GM20000 (cell line): ENCODE measurements around the gene MFSD2B.
"Not testable (repeated sequence)": the region's sequence is repeated elsewhere in the genome, so short reads cannot be mapped to it uniquely, and the experiment has no call there.

ENCODE experiments used
- DNase-seq: peaks from one replicate; pipeline ENCODE4 v3.0.0; 2012; ENCODE audit warnings: low spot score
- CTCF ChIP-seq: IDR thresholded peaks from 2 replicates; pipeline ENCODE4 v1.5.1; 2012; ENCODE audit warnings: mild to moderate bottlenecking, control low read depth; ENCODE audit errors: extremely low read depth, missing control alignments

MFSD2B gene

GRCh38 chr2:24038786-24039499 is 29.1 kb downstream of the MFSD2B start:
- no peak for DNase-seq
- no peak for TF ChIP-seq CTCF

- DNase-seq = no peak
- no peak for TF ChIP-seq CTCF
Observed at GRCh38 chr2:24040511-24040910, 30.6 kb downstream of the MFSD2B start.

- not testable (repeated sequence) for DNase-seq
Observed at GRCh38 chr2:24043133-24043532, 33.2 kb downstream of the MFSD2B start.

- DNase-seq = no peak
- no peak for TF ChIP-seq CTCF
Observed at GRCh38 chr2:24045511-24046508, 35.9 kb downstream of the MFSD2B start.

GRCh38 chr2:24046599-24046929 is 36.7 kb downstream of the MFSD2B start:
- TF ChIP-seq CTCF = no peak
- no peak for DNase-seq

GRCh38 chr2:24046930-24047702 is 37.2 kb downstream of the MFSD2B start, which contains the start of gene WDCP:
Gene WDCP (minus strand): TSS chr2:24047391. CDS start chr2:24039494, 7,897 bp downstream.
- TF ChIP-seq CTCF = no peak
- DNase-seq = peak; percentile 93

- no peak for TF ChIP-seq CTCF
- no peak for DNase-seq
Observed at GRCh38 chr2:24047703-24048033, 37.8 kb downstream of the MFSD2B start.
